ENCODE measurements around the gene AHDC1.

- TF ChIP-seq CTCF (IDR thresholded peaks at IDR 0.05) (no peak), POLR2A (IDR thresholded peaks at IDR 0.05) (no peak), EP300 (IDR thresholded peaks at IDR 0.05) (no peak)
Observed at GRCh38 chr1:27525296-27526272, 78.4 kb downstream of the AHDC1 start.

Data from stomach (tissue), 4 donors.